ENCODE results near the gene TTC7B. TPM values are rescaled to one million over a fixed set of nuclear protein-coding genes. Genes with fewer than 3 reads are reported as not detected.

Gene TTC7B
- total RNA-seq, 1 donor from 2014 or later: 82.6 TPM

DNA sequence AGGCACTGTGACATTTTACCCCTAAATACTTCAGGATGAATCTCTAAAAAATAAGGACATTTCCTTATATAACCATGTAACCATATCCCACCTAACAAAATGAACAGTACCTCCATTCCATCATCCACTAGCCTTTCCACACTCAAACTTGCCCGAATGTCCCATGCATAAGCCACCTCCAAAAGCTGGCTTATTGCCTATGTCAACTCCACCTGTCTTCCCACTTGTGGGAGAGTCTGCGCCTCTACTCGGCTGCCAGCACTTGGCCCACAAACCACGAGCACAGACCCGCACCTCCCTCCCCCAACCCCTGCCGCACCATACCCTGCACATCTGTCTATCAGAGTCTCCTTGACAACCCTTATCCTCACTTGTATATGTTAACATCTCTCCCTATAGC is 253.6 kb downstream of the TTC7B start:
- no peak overlapping the region for H3K4me3 ChIP-seq (ENCODE audit: low read depth, low read length)
- DNase-seq (ENCODE audit: low read depth): no peak
- TF ChIP-seq, protein P1, sequence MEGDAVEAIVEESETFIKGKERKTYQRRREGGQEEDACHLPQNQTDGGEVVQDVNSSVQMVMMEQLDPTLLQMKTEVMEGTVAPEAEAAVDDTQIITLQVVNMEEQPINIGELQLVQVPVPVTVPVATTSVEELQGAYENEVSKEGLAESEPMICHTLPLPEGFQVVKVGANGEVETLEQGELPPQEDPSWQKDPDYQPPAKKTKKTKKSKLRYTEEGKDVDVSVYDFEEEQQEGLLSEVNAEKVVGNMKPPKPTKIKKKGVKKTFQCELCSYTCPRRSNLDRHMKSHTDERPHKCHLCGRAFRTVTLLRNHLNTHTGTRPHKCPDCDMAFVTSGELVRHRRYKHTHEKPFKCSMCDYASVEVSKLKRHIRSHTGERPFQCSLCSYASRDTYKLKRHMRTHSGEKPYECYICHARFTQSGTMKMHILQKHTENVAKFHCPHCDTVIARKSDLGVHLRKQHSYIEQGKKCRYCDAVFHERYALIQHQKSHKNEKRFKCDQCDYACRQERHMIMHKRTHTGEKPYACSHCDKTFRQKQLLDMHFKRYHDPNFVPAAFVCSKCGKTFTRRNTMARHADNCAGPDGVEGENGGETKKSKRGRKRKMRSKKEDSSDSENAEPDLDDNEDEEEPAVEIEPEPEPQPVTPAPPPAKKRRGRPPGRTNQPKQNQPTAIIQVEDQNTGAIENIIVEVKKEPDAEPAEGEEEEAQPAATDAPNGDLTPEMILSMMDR (conservative IDR thresholded peaks at IDR 0.05; ENCODE audit: low read depth, low read length): no peak

DNA sequence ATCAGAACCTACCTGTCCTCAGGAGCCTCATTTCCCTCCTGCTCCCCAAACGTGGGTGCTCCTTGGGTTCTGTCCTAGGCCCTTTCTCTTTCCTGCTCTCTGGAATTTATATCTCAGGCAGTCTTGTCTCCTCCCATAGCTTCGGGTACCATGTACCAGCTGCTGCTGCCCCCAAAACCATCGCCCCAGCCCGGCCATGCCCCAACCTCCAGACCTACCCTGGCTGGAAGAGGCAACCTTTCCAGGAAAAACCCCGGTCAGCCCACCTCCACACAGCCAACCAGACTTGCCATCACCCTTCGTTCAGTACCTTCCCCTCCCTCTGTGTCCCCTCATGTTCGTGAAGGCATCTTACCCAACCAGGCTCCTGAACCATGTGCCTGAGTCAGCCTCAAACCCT is 254.3 kb downstream of the TTC7B start:
- no peak for DNase-seq (ENCODE audit: low read depth)
- H3K4me3 ChIP-seq (ENCODE audit: low read depth, low read length): no peak overlapping the region
- TF ChIP-seq, protein P1 (conservative IDR thresholded peaks at IDR 0.05; ENCODE audit: low read depth, low read length): no peak

DNA sequence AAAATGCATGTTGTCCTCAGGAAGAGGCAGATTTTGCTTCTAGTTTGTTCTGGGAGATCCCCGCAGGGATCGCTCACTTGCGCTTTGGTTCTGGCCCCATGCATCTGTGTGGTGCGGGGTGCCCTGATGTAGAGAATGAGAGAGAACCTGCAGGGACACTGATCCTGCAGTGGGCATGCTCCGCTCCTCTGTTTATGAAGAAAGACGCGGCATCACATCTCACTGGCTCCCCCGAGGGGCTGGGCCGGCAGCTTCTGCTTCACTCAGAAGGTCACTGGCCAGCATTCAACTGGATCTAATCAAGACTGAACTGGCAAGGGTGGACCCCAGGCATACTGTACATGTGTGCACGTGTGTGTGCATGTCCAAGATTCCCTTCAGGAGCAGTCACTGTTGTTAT is 255.2 kb downstream of the TTC7B start:
- TF ChIP-seq, protein P1 (conservative IDR thresholded peaks at IDR 0.05; ENCODE audit: low read depth, low read length): no peak
- DNase-seq (ENCODE audit: low read depth): no peak
- H3K4me3 ChIP-seq (ENCODE audit: low read depth, low read length): no peak overlapping the region

DNA sequence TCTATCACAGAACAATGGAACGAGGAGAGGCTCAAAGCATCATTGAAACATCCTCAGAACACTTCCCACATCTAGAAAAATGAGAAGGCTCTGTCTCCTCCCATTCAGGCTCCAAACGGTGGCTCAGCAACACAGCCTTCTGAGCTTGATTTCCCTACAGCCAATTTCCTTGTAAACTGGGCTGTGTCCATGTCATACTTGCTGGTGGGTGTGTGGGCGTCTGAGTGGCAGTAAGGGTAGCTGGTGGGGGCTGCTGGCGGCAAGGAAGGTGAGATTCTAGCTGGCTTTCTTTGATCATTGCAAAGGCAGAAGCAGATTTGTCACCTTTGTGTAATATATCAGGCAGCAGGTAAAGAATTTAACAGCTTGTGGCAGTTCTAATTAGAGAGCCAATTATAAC is 255.7 kb downstream of the TTC7B start:
- no peak for DNase-seq (ENCODE audit: low read depth)
- TF ChIP-seq, protein P1 (conservative IDR thresholded peaks at IDR 0.05; ENCODE audit: low read depth, low read length): no peak
- no peak overlapping the region for H3K4me3 ChIP-seq (ENCODE audit: low read depth, low read length)

DNA sequence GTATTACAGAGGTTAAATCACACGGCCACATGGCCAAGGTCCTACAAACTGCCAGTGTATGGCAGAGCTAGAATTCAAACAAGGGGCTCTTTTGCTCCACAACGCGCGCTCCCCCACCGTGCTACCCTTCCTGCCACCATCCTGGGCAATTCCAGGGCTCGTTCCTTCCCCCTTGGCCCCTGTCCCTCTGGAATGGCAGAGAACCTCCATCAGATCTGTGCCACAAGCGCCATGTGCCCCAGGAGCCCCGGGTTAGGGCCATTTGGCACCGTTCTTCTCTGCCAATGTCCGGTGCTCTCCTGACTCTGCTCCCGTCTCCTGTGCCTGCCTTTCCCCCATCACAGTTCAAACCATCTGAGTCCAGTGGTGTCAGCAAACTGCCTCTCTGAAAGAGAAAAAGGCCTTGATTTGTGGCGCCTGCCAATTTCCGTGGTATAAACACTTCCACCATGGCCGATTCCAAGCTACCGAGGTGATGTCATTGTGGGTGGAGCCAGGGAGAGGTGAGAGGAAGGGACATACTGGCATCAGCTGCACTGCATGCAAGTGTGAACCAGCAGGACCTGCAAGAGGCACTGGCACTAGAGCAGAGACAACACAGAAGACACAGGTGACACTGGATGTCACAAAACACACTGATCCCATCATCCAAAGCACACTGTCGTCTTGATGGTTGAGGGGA is 256.3 kb downstream of the TTC7B start:
- TF ChIP-seq, protein P1 (conservative IDR thresholded peaks at IDR 0.05; ENCODE audit: low read depth, low read length): no peak
- no peak for DNase-seq (ENCODE audit: low read depth)
- no peak overlapping the region for H3K4me3 ChIP-seq (ENCODE audit: low read depth, low read length)

DNA sequence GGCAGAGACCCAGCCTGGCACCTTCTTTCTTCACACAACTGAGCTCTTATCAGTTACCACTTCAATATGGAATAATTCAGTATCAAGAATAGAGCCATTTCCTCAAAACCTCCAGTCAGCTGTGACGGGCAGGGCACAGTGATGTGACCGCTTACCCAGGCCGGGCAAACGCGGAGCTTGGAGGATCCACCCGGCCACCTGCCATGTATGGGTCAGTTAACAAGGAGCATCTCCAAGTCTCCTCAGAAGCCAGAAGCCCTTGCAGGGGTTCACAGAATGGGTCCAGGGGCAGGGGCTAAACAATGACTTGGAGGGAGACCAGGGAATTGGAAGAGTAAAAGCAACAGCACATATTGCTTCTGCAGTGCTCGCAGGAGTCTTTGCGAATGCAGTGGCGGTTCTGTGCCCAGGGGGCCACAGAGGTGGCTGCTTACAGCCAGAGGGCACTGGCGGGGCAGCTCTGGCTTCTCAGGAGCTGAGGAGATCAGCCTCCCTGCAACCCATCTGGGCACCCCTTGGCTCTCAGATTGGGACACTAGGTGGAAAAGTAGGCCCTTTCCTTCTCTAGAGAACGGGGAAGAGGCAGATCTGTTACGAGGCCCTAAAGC is 257.1 kb downstream of the TTC7B start:
- TF ChIP-seq, protein P1 (conservative IDR thresholded peaks at IDR 0.05; ENCODE audit: low read depth, low read length): no peak
- H3K4me3 ChIP-seq (ENCODE audit: low read depth, low read length): no peak overlapping the region
- DNase-seq (ENCODE audit: low read depth): no peak
